Breast epithelium (tissue), 4 donors: ENCODE measurements around the gene PARVB. TPM values are rescaled to one million over a fixed set of nuclear protein-coding genes. Genes with fewer than 3 reads are reported as not detected.

Source experiments
- DNase-seq, 2 donors: peaks; one replicate each; pipeline ENCODE4 v3.0.0-alpha.2; 2019; ENCODE audit warnings: low spot score in 2 of 2
- H3K27ac ChIP-seq, 2 donors: fragments of 200-600 bp; sonication (generic) in 1 of 2; one replicate each; pipeline ENCODE4 v1.5.1; 2016 to 2019; ENCODE audit warnings: mild to moderate bottlenecking in 1 of 2
- H3K27me3 ChIP-seq, 2 donors: fragments of 200-600 bp; sonication (generic) in 1 of 2; one replicate each; pipeline versions ENCODE4 v1.5.1 to v1.6.0; 2017 to 2019; ENCODE audit warnings: control low read depth in 1 of 2, mild to moderate bottlenecking in 1 of 2
- H3K36me3 ChIP-seq: fragments of 200-600 bp; one replicate; pipeline ENCODE4 v1.5.1; 2019
- H3K4me1 ChIP-seq, 2 donors: fragments of 200-600 bp; sonication (generic); one replicate each; pipeline ENCODE4 v1.5.1; 2016 to 2019; ENCODE audit warnings: control low read depth in 1 of 2
- H3K4me3 ChIP-seq, 3 donors: fragments of 200-600 bp; sonication (generic); 1 replicate in 2 of 3; 2 replicates in 1 of 3; pipeline ENCODE4 v1.5.1; 2016 to 2019; ENCODE audit warnings: mild to moderate bottlenecking in 3 of 3, moderate library complexity in 2 of 3
- H3K9me3 ChIP-seq, 2 donors: fragments of 200-600 bp; sonication (generic) in 1 of 2; one replicate each; pipeline ENCODE4 v1.5.1; 2016 to 2019; ENCODE audit warnings: control low read depth in 1 of 2
- CTCF ChIP-seq, 3 donors: fragments of 450-650 bp; IDR thresholded peaks; one replicate each; pipeline ENCODE4 v1.5.1; 2016 to 2017; ENCODE audit warnings: antibody characterized with exemption in 3 of 3, mild to moderate bottlenecking in 3 of 3, moderate library complexity in 3 of 3
- POLR2A ChIP-seq: fragments of 450-650 bp; IDR thresholded peaks from one replicate; pipeline ENCODE4 v1.6.1; 2016; ENCODE audit warnings: antibody characterized with exemption, mild to moderate bottlenecking, moderate library complexity
- POLR2AphosphoS5 ChIP-seq, 3 donors: sonication (generic); formaldehyde crosslinking; IDR thresholded peaks; one replicate each; pipeline ENCODE4 v1.6.1; 2017; ENCODE audit warnings: antibody characterized with exemption in 3 of 3
- intact Hi-C: fragments of 100-400 bp; cut with DNase I; formaldehyde crosslinking; loops from one replicate; pipeline ENCODE4 v1.15.1; 2023; ENCODE audit warnings: low total_unique reads
- total RNA-seq, 3 donors: library from RNA; depleted of rRNA; stranded (reverse); fragments of >200 nt; gene quantifications; one replicate each; pipeline ENCODE4 v1.1.0, GENCODE V29; 2016

PARVB gene
- total RNA-seq, 3 donors from 2014 or later, result 12.3 to 57.6 (median 21.6) TPM

GRCh38 chr22:44203203-44203602, 179.1 kb downstream of the PARVB start:
- DNase-seq, result no peak
- no peak overlapping the region for H3K4me3 ChIP-seq
- H3K36me3 ChIP-seq, result no peaks in the 10 kb centered on the region
- H3K27ac ChIP-seq, result no peak overlapping the region
- no peaks in the 10 kb centered on the region for H3K4me1 ChIP-seq
- peaks cover 0 to 14% of the 10 kb centered on the region in 2 donors for H3K27me3 ChIP-seq
- intact Hi-C loops, result no loop called here
- H3K9me3 ChIP-seq, result no peaks in the 10 kb centered on the region
- TF ChIP-seq POLR2AphosphoS5 (IDR thresholded peaks at IDR 0.05) (no peak), CTCF (IDR thresholded peaks at IDR 0.05) (no peak), POLR2A (no peak)

GRCh38 chr22:44204739-44205515, 180.8 kb downstream of the PARVB start:
- TF ChIP-seq CTCF (IDR thresholded peaks at IDR 0.05) (no peak), POLR2AphosphoS5 (IDR thresholded peaks at IDR 0.05) (no peak), POLR2A (no peak)
- intact Hi-C loops, result no loop called here
- DNase-seq, result peak in 1 of 2 donors; percentile 38

GRCh38 chr22:44205516-44206329, 181.6 kb downstream of the PARVB start:
- no peak overlapping the region for H3K27ac ChIP-seq
- intact Hi-C loops, result no loop called here
- peaks cover 0 to 5% of the 10 kb centered on the region in 2 donors for H3K9me3 ChIP-seq
- H3K36me3 ChIP-seq, result no peaks in the 10 kb centered on the region
- H3K27me3 ChIP-seq, result no peaks in the 10 kb centered on the region
- no peak overlapping the region for H3K4me3 ChIP-seq
- H3K4me1 ChIP-seq, result no peaks in the 10 kb centered on the region
- TF ChIP-seq CTCF (IDR thresholded peaks at IDR 0.05) (no peak), POLR2AphosphoS5 (IDR thresholded peaks at IDR 0.05) (no peak), POLR2A (no peak)
- DNase-seq, result no peak

More at GRCh38 chr22:44204739-44205515, 180.8 kb downstream of the PARVB start:
- Histone ChIP-seq H3K4me1 (no peaks in the 10 kb centered on the region), H3K36me3 (no peaks in the 10 kb centered on the region), H3K4me3 (no peak overlapping the region), H3K27me3 (peaks cover 0 to 8% of the 10 kb centered on the region in 2 donors), H3K27ac (no peak overlapping the region), H3K9me3 (peaks cover 0 to 5% of the 10 kb centered on the region in 2 donors)

- Histone ChIP-seq H3K27me3 (no peaks in the 10 kb centered on the region), H3K27ac (no peak overlapping the region), H3K36me3 (no peaks in the 10 kb centered on the region), H3K9me3 (peaks cover 0 to 5% of the 10 kb centered on the region in 2 donors), H3K4me1 (no peaks in the 10 kb centered on the region), H3K4me3 (no peak overlapping the region)
- TF ChIP-seq CTCF (IDR thresholded peaks at IDR 0.05) (no peak), POLR2A (no peak), POLR2AphosphoS5 (IDR thresholded peaks at IDR 0.05) (no peak)
- DNase-seq, result no peak
- intact Hi-C loops, result no loop called here
Observed at GRCh38 chr22:44206330-44206645, 182.2 kb downstream of the PARVB start.

GRCh38 chr22:44206696-44207095, 182.6 kb downstream of the PARVB start:
- intact Hi-C loops, result no loop called here
- H3K4me3 ChIP-seq, result no peak overlapping the region
- no peak overlapping the region for H3K27ac ChIP-seq
- peaks cover 0 to 5% of the 10 kb centered on the region in 2 donors for H3K9me3 ChIP-seq
- DNase-seq, result peak in 1 of 2 donors; percentile 37
- no peaks in the 10 kb centered on the region for H3K4me1 ChIP-seq
- no peaks in the 10 kb centered on the region for H3K27me3 ChIP-seq
- H3K36me3 ChIP-seq, result no peaks in the 10 kb centered on the region
- no peak for TF ChIP-seq POLR2A
- TF ChIP-seq POLR2AphosphoS5 (IDR thresholded peaks at IDR 0.05), result no peak
- TF ChIP-seq CTCF (IDR thresholded peaks at IDR 0.05), result no peak
